Stimulated activated CD8-positive, alpha-beta memory T cell treated with anti-CD3 and anti-CD28 coated beads, Interleukin-7, amount 100 ng/mL, for 48 hours (primary cell): Measurements from ENCODE around the gene CAAP1.
"Not testable (repeated sequence)": the region's sequence is repeated elsewhere in the genome, so short reads cannot be mapped to it uniquely, and the experiment has no call there.

Experiments used
- DNase-seq, 2 donors: peaks; one replicate each; pipeline ENCODE4 v3.0.0-alpha.2; 2020; ENCODE audit warnings: low read depth in 1 of 2; ENCODE audit errors: extremely low read depth in 1 of 2

The CAAP1 gene, protein sequence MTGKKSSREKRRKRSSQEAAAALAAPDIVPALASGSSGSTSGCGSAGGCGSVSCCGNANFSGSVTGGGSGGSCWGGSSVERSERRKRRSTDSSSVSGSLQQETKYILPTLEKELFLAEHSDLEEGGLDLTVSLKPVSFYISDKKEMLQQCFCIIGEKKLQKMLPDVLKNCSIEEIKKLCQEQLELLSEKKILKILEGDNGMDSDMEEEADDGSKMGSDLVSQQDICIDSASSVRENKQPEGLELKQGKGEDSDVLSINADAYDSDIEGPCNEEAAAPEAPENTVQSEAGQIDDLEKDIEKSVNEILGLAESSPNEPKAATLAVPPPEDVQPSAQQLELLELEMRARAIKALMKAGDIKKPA

DNA sequence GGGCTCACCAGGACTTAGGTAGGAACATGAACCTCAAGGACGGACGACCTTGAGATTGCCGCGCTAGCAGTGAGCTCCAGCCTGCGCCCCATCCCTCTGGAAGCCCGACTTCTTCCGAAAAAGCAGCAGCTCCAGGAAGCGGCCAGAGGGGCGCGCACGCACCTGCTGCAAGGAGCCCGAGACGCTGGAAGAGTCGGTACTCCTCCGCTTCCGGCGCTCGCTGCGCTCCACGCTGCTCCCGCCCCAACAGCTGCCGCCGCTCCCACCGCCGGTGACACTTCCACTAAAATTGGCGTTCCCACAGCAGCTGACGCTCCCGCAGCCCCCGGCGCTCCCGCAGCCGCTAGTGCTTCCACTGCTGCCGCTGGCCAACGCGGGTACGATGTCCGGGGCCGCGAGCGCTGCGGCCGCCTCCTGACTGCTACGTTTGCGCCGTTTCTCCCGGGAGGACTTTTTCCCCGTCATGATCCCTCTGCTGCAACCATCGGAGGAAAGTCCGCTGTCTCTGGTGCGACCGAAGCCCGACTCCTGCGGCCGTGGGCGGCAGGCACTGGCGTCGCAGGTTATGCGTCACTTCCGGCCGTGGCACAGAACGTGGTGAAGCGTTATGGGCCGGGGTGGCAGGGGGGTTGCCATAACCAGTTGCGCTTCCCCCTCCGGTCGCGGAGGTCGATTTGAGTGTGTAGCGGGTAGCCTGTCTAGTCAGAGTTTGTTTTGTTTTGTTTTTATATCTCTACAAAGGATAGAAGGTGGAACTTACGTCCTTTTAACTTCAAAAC is at the start of gene CAAP1:
CAAP1 (minus strand) TSS at position 552 of the 779 bp plus-strand sequence; CDS start at position 465, 87 bp downstream.
- peak; percentile 86 to 92 for DNase-seq

DNA sequence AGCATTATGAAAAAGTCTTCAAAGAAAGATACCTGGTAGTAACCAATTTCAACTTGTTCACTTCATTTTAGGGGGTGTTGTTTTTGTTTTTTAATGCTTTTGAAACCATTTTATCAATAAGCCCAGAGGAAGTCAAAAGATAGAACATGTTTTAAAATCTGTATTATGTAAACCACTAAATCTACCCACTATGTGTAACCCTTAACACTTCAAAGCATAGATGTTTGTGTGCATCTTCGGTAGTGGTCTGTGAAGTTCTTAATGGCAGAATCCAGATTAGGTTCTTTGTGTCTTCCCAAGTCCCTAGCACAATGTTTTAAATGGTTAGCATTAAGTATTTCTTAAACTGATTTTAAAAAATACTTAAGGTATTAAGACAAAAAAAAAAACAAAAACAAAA is 48.2 kb upstream of the CAAP1 start:
- DNase-seq, result no peak

- DNase-seq, result no peak
Measured at GRCh38 chr9:26939955-26940711, 47.5 kb upstream of the CAAP1 start.

DNA sequence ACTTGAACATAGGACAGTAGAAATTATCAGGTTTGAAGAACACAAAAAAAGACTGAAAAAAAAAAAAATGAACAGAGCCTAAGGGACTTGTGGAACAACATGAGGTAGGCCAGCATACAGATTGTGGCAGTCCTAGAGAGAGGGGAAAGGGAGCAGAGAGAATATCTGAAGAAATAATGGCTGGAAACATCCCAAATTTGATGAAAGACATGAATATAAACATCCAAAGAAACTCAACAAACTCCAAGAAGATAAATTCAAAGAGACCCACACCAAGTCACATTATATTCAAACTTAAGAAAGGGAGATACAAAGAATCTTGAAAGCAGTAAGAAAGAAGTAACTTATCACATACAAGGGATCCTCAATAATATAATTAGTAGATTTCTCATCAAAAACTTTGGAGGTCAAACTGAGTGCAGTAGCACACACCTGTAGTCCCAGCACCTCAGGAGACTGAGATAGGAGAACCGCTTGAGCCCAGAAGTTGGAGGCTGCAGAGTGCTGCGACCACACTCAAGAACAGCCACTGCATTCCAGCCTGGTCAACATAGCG is 45.3 kb upstream of the CAAP1 start:
- DNase-seq, result no peak

DNA sequence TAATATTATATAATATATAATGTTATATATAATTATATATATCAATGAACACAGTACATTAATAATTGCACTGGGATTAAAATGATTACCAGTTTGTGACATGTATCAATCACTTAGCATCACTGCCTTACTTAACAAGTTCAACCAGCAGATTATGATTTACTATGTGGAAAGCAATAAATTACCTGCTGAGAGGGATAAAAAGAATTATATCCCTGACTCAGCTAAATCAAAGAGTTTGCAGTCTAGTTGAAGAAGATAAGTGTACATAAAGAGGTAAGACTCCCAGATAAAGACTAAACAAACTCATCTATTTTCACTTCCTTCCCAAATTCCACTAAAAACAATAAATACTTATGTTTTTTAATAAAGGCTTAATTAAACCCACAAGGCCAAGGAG is 43.2 kb upstream of the CAAP1 start:
- DNase-seq, result no peak

DNA sequence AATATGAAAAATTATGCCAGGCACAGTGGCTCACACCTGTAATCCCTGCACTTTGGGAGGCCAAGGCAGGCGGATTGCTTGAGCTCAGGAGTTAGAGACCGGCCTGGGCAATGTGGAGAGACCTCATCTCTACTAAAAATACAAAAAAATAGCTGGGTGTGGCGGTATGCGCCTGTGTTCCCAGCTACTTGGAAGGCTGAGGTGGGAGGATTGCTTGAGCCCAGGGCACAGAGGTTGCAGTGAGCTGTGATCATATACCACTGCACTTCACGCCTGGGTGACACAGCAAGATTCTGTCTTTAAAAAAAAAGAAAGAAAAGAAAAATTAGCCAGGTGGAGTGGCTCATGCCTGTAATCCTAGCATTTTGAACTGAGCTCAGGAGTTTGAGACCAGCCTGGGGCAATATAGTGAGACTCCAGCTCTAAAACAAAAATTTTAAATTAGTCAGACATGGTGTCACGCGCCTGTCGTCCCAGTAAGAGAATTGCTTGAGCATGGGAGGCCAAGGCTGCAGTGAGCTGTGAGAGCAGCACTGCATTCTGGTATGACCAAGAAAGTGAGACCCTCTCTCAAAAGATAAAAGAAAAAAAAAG is 36.4 kb upstream of the CAAP1 start:
- DNase-seq, result no peak

- no peak for DNase-seq
Measured at GRCh38 chr9:26925609-26926008, 33.0 kb upstream of the CAAP1 start.

DNA sequence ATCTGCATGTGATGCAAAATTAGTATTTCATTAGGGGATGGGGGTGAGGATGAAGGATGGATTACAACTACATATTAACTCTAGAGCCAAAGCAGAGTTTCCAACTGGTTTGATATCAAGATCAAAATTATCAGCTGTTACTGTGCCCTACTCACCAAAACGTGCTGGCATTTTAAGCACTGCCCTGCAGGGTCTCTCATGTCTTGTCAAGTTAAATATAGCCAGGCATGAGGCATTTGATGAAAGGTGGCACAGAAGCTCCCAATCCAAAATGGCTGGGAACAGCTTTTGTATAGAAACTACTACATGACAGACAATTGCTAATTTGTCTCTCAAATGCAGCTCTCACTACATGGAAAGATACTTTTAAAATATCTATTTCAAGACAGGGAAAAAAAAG is 27.1 kb upstream of the CAAP1 start:
- DNase-seq, result no peak

GRCh38 chr9:26913138-26913668 is 20.6 kb upstream of the CAAP1 start:
- no peak for DNase-seq

- no peak for DNase-seq
Measured at GRCh38 chr9:26904671-26905070, 12.1 kb upstream of the CAAP1 start.

DNA sequence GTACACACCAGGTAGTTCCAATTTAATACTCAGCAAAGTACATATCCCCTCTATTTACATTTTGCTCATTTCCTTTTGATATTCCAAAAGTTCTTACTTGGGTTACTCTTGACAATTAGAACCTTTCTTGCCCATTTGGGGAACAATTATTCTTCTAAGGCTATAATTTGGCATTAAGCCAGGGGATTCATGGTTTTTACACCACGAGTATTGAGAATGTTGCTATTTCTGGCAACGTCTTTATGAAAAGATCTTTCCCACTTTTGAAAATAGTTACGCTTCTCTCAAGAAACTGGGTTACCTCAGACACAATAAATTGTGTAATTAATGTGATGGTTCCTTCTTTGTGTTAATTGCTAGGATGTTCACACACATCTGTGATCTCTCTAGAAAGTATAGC is 11.5 kb upstream of the CAAP1 start:
- DNase-seq, result no peak

GRCh38 chr9:26893030-26893676 is 551 bp upstream of the CAAP1 start:
- DNase-seq, result no peak

DNA sequence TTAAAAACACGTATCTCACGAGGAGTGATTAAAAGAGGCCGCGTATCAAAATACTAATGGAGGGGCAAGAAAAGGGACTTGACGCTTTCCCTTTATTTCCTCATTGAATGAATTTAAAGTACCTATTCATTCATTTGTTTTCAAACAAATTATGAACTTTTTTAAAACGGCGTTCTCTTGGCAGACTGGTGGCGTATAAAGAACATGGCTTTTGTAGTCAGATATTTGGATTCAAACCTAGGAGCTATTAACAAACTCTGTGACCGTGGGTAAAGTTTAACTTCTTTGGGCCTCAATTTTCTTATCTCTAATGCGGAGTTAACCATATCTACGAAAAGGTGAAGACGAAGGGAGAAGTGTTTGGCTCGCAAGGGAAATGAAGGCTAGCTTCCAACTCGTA is 876 bp downstream of the CAAP1 start:
- no peak for DNase-seq

DNA sequence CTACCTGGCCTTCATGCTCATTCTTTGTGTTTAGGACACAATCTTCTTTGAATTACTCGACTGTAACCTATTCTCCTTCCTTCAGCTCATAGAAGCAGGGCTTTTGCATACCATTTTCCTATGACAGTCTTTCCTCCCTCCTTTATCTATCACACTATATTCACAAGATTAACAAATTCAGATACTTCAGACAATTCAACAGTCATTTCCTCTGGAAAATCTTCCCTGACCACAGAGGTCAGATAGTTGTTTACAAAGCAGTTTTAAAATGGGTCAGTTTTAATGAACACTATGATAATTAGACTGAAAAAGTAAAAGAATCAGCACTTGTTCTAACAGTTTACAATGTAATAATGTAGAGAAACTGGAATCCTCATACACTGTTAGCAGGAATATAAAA is 4.3 kb downstream of the CAAP1 start:
- no peak for DNase-seq

DNA sequence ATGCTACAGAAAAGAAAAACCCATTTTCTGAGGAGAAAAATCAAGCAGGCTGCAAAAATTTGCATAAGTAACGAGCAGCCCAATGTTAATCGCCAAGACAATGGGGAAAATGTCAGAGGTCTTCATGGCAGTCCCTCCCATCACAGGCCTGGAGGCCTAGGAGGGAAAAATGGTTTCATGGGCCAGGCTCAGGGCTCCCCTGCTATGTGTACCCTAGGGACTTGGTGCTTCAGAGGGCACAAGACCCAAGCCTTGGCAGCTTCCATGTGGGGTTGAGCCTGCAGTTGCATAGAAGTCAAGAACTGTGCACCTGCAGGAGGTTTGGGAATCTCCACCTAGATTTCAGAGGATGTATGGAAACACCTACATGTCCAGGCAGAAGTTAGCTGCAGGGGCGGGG is 10.4 kb downstream of the CAAP1 start:
- no peak for DNase-seq

DNA sequence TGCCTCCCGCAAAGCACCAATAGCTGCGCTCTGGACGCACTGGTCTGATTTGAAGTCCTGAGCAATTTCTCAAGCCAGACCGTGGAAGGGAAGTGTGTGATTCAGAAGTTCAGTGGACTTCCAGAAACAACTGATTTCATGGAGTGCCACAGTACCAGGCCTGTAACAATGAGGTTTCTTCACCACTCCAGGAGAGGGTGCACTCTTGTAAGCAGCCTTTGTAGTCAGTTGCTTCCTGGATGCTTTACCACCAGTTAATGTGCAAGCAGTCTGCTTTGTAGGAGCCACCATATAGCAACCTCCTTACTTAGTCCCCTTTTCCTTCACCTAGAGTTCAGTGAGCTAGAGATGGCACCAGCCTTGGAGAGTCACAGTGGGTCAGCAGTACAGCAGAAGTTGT is 12.3 kb downstream of the CAAP1 start:
- no peak for DNase-seq

GRCh38 chr9:26875155-26875554 is 17.4 kb downstream of the CAAP1 start:
- not testable (repeated sequence) for DNase-seq

- DNase-seq, result no peak
Measured at GRCh38 chr9:26870292-26870691, 22.3 kb downstream of the CAAP1 start.

- DNase-seq, result no peak
Measured at GRCh38 chr9:26863074-26863473, 29.5 kb downstream of the CAAP1 start.

DNA sequence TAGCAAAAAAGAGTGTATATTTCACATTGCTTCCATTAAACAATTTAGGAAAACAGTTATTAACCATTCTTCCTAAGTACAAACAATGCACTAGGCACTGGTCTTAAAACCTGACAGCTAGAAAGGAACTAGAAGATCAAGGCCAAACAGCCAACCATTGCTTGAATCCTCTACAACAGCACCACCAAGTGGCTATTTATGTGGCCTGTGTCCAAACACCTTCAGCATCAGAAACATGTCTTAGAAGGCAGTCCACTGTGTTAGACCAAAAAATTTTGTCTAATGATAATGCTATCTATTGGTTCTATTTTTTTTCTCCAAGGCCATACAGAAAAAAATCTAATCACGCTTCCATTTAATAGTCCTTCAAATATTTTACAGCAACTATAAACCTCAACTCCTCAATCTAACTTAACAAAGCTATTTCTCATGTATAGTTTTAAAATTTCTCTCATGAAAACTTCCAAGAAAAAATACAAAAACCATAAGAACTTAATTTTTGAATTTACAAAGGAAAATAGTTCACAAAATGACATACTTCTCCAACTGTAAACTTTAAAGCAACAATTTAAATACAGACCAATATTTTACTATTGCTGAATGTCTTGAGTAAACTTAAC is 36.1 kb downstream of the CAAP1 start:
- DNase-seq, result peak in 1 of 2 donors; percentile 5
